Fibroblast of peridontal ligament (primary cell): ENCODE measurements around the gene DPYSL3.

Experiments used
- DNase-seq: peaks from one replicate; pipeline ENCODE4 v3.0.0-alpha.2; 2010; ENCODE audit errors: extremely low read depth

Gene DPYSL3

GRCh38 chr5:147472664-147473475 lies 37.0 kb downstream of the DPYSL3 start:
- peak; percentile 18 for DNase-seq

DNA sequence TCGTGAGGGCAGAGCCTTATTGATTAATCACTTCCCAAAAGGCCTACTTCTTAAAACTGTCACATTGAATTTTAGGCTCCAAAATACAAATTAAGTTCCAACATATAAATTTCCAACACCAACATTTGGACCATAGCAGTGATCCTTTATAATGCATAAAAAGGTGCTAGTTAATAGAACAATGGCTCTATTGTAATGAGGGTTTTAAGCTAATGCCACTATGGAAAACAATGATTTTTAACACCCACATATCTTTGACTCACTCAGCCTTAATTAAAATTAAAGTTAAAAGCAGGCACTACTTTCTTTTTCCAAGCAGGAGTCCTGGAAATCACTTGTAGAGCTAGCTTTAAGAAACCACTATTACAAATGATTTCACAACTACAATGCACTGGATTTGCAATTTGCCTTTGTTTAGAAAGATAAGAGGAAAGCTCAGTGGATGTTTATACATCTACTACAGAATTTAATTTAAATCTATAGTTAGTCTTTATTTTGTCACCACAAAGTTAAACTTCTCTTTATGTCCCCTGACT lies 41.8 kb downstream of the DPYSL3 start:
- DNase-seq, result peak; percentile 62

- DNase-seq, result no peak
These were observed 43.4 kb downstream of the DPYSL3 start for GRCh38 chr5:147466360-147466980.

DNA sequence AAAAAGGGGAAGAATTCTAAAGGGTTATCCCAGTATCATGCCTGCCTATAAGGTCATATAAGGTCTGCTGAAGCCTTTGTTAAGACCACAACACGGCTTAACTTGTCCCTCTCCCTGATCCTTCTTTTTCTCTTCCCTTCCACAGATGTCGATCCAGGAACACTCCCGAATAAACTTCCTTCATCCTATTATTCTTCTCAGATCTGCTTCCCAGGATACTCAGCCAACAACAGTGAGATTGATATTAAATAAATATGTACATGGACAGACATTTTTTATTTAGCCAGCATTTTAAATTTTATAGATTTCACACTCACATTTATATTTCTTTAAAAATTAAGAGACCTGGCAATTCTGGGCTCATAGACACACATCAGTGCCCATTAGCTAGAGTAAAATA lies 44.1 kb downstream of the DPYSL3 start:
- DNase-seq, result no peak

- DNase-seq, result peak; percentile 53
These were observed 45.7 kb downstream of the DPYSL3 start for GRCh38 chr5:147464211-147464610.

DNA sequence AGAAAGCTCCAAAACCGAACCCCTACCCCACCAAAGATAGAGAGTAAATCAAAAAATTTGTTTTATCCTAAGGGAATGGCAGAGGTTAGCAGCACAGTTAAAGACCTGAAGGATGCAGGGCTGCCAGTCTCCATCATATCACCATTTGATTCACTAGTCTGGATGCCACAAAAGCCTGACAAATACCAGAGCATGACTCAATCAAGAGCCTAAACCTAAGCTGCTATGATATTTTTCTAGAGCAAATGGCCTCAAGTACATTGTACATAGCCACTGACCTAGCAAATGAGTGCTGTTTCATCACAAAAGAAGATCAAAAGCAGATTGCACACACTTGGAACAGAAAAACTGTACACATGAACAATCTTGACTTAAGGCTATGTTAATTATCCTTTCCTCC lies 48.0 kb downstream of the DPYSL3 start:
- peak; percentile 47 for DNase-seq

GRCh38 chr5:147460380-147460779 lies 49.5 kb downstream of the DPYSL3 start:
- DNase-seq, result no peak

DNA sequence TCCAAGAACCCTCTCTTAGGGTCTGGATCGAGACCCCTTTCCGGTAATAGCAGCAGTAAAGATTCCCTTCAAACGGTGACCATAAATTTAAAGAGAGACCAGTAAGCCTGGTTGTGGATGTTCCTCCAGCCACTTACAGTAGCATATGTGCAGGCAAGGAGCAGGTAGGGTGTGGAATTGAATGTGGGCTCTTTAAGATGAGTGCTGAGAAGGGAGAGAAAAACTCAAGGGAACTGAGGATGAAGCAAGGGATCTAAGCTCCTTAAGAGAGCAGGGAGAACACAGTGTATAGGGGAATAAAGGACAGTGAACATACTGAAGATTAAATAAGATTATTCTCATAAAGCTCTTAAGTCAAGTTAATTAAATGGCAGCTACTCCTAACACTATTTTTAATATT lies 51.3 kb downstream of the DPYSL3 start:
- no peak for DNase-seq

DNA sequence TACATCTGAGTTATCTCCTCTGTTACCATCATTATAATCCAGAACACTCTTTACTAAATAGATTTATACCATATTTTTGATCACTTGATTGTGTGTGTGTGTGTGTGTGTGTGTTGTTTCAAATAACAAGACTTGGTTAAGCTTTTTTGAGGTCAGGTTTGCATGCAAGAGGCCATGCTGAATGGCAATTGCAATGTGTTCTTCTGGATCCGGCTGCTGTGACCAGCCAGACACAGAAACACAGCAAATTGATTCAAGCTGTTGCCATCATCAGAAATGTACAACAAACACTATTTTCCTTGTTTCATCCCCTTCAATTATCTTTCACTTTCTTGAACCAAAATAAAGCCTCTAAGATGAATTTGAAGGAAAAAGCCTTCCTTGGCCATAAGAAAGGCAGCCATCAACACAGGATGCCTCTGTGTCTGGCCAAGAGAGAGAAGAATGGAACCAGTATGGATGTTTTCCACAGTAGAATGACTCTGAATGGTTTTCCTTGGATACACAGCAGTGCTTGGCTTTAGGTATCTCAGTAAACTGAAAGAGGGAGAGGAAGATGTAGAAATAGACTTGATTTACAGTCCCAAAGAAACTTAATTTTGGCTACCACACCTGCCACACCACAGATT lies 53.9 kb downstream of the DPYSL3 start:
- DNase-seq, result peak; percentile 79

- peak; percentile 95 for DNase-seq
These were observed 54.7 kb downstream of the DPYSL3 start for GRCh38 chr5:147454996-147455677.

DNA sequence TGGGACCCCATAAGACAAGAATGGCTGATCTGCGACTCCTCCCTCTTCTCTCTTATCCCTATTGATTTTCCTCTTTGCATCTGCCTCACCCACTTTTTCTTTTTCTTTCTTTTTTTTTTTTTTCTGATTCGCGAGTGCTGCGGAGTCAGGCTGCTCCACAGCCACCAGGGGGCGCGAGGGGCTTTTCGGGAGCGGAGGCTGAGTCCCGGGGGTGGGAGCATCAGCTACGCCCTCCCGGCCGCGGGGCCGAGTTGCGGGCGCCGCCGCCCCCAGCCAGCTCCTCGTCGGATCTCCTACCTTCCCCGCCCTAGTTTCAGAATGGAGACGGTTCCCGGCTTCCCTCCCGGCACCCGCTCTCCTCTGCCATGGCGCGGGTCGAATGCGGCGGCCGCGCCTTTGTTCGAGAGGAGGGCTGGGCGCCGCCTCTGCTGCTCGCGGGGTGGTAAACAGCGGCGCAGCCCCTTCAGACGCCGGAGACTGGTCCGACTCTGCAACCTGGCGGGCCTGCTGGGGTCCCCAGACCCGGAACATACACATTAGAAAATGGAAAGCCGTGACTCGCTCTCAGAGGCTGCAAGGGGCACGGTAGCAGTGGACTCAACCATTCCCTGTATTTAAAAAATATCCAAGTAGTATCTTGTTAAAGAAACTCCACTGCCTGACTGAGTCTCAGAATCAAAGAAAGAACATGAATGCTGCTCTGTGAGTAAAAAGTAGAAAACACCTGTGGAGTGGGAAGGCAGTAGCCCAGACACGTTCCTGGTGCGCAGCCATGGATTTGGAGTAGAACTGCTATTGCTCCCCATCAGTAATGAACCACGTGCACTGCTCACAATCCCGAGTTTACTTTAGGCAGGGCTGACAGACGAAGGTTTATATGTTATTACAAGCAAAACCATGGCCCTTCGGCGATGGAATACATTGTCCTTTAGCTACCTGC lies 55.7 kb downstream of the DPYSL3 start:
- peak; percentile 91 for DNase-seq

DNA sequence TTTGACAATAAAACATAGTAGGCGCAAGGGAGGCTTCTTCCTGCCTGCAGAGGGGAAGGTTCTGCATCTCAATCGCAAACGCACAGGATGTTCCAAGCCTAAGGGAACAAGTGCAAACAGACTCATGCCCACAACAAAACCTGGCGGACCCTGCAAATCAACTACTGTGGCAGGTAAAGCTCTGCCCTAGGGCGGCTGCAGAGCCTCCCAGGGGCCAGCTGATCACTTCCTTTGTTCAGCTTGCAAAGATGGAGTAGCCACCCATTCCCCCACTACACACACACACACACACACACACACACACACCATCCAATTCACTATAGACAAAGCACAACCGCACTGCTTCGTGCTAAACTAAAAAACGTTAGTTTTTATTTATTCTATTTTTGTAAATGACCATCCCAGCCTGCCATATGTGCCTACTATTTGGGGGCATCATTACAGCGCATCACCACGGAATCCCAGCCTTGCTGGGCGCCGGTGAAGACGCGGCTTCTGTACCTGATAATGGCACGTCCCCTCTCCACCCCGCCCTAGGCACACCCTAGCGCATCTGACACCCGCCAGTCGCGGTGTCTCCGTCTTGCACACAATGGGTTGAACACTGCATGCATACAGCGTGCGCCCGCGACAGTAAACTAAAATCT lies 57.6 kb downstream of the DPYSL3 start:
- DNase-seq, result no peak

GRCh38 chr5:147451193-147451592 lies 58.7 kb downstream of the DPYSL3 start:
- no peak for DNase-seq

DNA sequence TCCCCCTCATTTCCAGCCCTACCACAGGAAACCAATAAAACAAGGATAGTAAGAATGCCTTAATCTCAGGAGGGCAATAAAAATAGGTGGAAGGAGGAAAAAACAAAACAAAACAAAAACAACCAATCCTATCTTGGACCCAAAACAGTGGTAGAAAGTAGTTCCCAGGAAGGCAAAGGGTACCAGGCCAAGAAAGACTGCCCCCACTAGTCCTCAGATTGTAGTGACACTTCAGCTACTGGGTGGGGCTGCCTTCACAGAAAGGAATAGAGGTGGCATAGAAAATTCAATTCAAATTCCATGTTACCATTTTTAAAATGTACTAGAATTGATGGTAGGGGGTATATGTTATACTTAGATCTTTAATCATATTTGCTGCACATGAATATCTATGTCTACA lies 59.3 kb downstream of the DPYSL3 start:
- DNase-seq, result no peak

- DNase-seq, result no peak
These were observed 61.1 kb downstream of the DPYSL3 start for GRCh38 chr5:147448766-147449165.

GRCh38 chr5:147446523-147446922 lies 63.3 kb downstream of the DPYSL3 start:
- no peak for DNase-seq

- DNase-seq, result no peak
These were observed 64.0 kb downstream of the DPYSL3 start for GRCh38 chr5:147445917-147446316.

DNA sequence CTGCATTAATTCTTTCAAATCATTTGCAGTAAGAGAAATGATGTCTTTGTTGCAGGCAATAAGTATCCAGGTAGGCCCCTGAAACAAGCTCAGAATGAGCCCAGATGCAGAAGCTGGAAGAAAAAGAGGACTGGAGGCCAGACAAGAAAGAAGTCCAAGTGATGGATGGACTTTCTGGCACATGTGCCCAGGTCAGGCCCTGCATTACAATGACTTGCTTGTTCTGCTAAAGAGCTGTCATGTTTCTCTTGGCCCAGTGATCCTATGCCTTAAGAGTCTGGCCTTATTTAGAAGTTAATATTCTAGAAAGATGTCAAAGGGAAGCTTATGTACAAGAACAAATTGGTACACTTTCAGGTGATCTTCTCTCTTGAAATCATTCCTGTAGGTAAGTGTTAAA lies 64.8 kb downstream of the DPYSL3 start:
- no peak for DNase-seq

- DNase-seq, result no peak
These were observed 67.6 kb downstream of the DPYSL3 start for GRCh38 chr5:147442224-147442623.

DNA sequence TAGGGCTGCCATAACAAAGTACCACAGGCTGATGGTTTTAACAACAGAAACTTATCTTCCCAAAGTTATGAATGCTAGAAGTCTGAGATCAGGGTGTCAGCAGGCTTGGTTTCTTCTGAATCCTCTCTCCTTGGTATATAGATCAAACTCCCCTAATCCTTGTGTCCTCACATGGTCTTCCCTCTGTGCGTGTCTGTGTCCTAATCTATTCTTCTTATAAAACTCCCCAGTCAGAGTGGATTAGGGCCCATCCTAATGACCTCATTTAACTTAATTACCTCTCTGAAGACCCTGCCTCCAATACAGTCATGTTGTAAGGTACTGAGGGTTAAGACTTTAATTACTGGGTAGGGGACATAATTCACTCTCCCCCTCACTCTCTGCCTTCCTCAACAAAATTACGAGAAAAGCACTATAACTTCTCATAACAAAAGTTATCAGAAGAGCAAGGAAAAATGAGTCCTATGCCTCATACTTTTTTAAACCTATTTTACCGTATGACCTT lies 68.6 kb downstream of the DPYSL3 start:
- DNase-seq, result no peak
